Measurements from ENCODE around the gene OSBPL2. TPM values are rescaled to one million over a fixed set of nuclear protein-coding genes. Genes with fewer than 3 reads are reported as not detected.

OSBPL2 gene
- total and polyA plus RNA-seq, 2 donors (not counting 1 experiment from before 2014, with no cell fraction given): 28.1 to 74.3 TPM

DNA sequence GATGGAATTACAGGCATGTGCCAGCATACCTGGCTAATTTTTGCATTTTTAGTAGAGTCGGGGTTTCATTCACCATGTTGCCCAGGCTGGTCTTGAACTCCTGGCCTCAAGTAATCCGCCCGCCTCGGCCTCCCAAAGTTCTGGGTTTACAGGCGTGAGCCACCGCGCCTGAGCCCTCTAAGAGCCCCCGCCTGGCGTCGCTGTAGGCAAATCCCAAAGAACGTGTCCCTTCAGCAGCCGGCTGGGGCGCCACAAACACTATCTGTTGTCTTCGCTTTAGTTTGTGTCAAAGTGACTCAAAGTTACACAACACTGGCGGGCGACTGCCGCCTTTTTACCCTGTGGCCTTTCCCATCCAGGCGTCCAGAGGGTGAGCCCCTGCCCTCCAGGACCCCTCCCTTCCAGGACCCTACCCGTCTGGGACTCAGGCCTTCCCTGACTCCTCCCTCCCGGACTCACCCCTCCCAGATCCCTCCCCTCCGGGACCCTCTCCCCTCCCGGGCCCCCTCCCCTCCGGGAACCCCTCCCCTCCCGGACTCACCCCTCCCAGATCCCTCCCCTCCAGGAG is 63.5 kb downstream of the OSBPL2 start:
- peak overlapping the region; percentile 25 to 88 (median 68) for H3K4me3 ChIP-seq (ENCODE audit: control extremely low read depth in 1 of 5, extremely low read depth in 1 of 5, insufficient read depth in 1 of 5, low read depth in 2 of 5, low read length in 4 of 5)
- Mint-ChIP-seq H3K27me3 (no peaks in the 10 kb centered on the region), H3K9me3 (ENCODE audit: insufficient read depth) (no peaks in the 10 kb centered on the region), H3K27ac (peak overlapping the region; percentile 96), H3K4me1 (peaks cover 23% of the 10 kb centered on the region), H3K4me3 (peak overlapping the region; percentile 97)
- intact Hi-C loops (cut with micrococcal nuclease): loop anchor here (1.0 to 10.0 kb wide), 12 partner anchors 37 to 505 kb away; partner anchors contain the start of genes LSM14B, MTG2, OSBPL2 and RPS21
- 4% methylated on average over 21 of the region's 24 CpGs for WGBS (ENCODE audit: insufficient coverage)
- H3K4me2 ChIP-seq (replicated peaks; ENCODE audit: low read depth, low read length, poor library complexity, severe bottlenecking): peak overlapping the region; percentile 100
- TF ChIP-seq CTCF (IDR thresholded peaks at IDR 0.05) (peak; percentile 78), EZH2 (IDR thresholded peaks at IDR 0.05; ENCODE audit: borderline replicate concordance, insufficient read depth, low read depth, low read length, poor library complexity, severe bottlenecking) (no peak)
- H3K4me1 ChIP-seq (ENCODE audit: control insufficient read depth in 2 of 2, insufficient read depth in 2 of 2, low read length in 2 of 2): peaks cover 15 to 30% of the 10 kb centered on the region in 2 donors
- no peaks in the 10 kb centered on the region for H3K9me3 ChIP-seq (ENCODE audit: control extremely low read depth in 1 of 3, control insufficient read depth in 2 of 3, insufficient read depth in 1 of 3, low read length in 2 of 3)
- ChIA-PET POLR2A (interaction anchor here (0.5 to 1.6 kb wide), 6 partner anchors 38 to 505 kb away, joined by 3 to 15 read pairs (median 5); partner anchors contain the start of gene RPS21), CTCF (interaction anchor here (0.7 to 9.2 kb wide), 14 partner anchors 10 to 315 kb away, joined by 3 to 81 read pairs (median 8); partner anchors contain the start of gene RPS21)
- peak overlapping the region; percentile 78 for H3K9ac ChIP-seq (ENCODE audit: low read length)
- peaks cover 34% of the 10 kb centered on the region for H3K79me2 ChIP-seq (ENCODE audit: control insufficient read depth, insufficient read depth, low read length)
- H3K27me3 ChIP-seq (replicated peaks in 1 of 4; ENCODE audit: control extremely low read depth in 1 of 4, control insufficient read depth in 3 of 4, insufficient read depth in 4 of 4, low read length in 3 of 4): no peaks in the 10 kb centered on the region
- peak; percentile 40 for ATAC-seq (ENCODE audit: low read depth)
- peaks cover 39% of the 10 kb centered on the region for H4K20me1 ChIP-seq (ENCODE audit: control insufficient read depth, insufficient read depth, low read length, poor library complexity, severe bottlenecking)
- peak overlapping the region; percentile 73 to 87 for H3K27ac ChIP-seq (ENCODE audit: low read length in 2 of 2)
- H2AFZ ChIP-seq (ENCODE audit: insufficient read depth, low read depth, low read length, poor library complexity, severe bottlenecking): peak overlapping the region; percentile 94
- peaks cover 0 to 30% of the 10 kb centered on the region in 2 experiments for H3K36me3 ChIP-seq (replicated peaks in 1 of 2; ENCODE audit: control extremely low read depth in 1 of 2, control insufficient read depth in 1 of 2, extremely low read depth in 1 of 2, insufficient read depth in 2 of 2, low read length in 1 of 2)
- DNase-seq: peak; percentile 91
